ENCODE results near the gene FOXD1. TPM values are rescaled to one million over a fixed set of nuclear protein-coding genes. Genes with fewer than 3 reads are reported as not detected.
A peak's percentile ranks its signal among the peaks of the same experiment; 100 is the strongest.

The FOXD1 gene
- total and polyA plus RNA-seq, 8 donors = 0.06 to 0.14 (median 0.12) TPM; not detected in 5

DNA sequence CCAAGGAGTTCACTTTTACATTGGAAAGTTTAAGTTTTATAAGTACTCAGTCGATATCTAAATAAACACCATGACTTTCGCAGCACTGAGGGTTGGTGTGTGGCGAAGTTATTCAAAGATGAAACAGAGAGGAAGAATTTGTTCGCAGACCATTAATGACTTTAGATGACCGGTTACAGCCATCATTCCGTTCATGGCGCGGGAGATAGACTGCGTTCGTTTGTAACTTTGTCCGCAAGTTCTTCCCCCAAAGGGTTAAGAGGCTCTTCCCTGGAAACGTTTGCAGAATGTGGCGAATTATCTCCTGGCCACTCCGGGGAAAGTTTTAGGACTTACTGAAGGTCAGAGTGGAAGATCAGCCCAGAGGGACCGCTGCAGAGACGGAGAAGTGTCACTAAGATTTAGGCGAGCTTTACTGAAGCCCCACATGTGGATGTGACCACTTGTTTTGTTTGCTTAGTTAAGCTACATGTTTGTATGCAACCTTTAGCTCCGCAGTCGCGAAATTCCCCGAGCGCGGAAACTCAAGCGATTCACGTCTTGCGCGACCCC lies 2.2 kb upstream of the FOXD1 start:
- FAIRE-seq (no peak), DNase-seq (no peak), ATAC-seq (peak in 1 of 4 donors; percentile 20)
- Histone ChIP-seq H3K4me1 (peaks cover 0 to 6% (median 4%) of the 10 kb centered on the region in 3 donors), H3K36me3 (no peaks in the 10 kb centered on the region), H3K9me3 (no peaks in the 10 kb centered on the region), H3K4me3 (peak overlapping the region in 1 of 4 donors; percentile 5), H3K27me3 (peaks cover 17 to 57% (median 34%) of the 10 kb centered on the region in 4 donors), H3K27ac (no peak overlapping the region)
- no peak for TF ChIP-seq CTCF (IDR thresholded peaks at IDR 0.05)
- WGBS, 2 donors = 11 to 12% methylated on average over 27 of the region's 27 CpGs
- intact Hi-C loops (cut with DNase I) = loop anchor here in 2 of 3 donors (5.0 kb wide), 1 partner anchor 233 kb away; no protein-coding TSS in a partner anchor

DNA sequence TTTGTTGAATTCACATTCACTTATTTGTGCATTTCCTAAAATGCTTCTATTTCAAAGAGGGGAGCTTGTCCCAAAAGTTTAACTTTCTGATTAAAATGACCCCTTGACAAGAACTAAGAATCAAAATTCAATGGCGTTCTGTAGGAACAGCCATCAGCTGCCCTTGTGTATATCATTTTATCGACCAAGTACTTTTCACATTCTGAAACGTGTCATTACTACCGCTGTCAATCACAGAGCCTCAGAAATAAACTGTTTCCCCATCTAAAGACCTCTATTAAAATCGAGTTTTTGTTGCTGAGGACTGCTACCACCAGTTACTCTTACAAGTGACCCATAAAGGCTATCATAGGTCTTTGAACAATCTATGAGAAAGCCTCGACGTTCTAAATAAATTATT lies 1.6 kb upstream of the FOXD1 start:
- Histone ChIP-seq H3K36me3 (no peaks in the 10 kb centered on the region), H3K27ac (no peak overlapping the region), H3K9me3 (no peaks in the 10 kb centered on the region), H3K27me3 (peaks cover 21 to 60% (median 39%) of the 10 kb centered on the region in 4 donors), H3K4me1 (peaks cover 0 to 6% (median 4%) of the 10 kb centered on the region in 3 donors), H3K4me3 (no peak overlapping the region)
- TF ChIP-seq CTCF (IDR thresholded peaks at IDR 0.05) = no peak
- WGBS, 2 donors = 12 to 13% methylated on average over 7 of the region's 7 CpGs
- ATAC-seq = no peak
- intact Hi-C loops (cut with DNase I) = loop anchor here in 2 of 3 donors (5.0 kb wide), 1 partner anchor 233 kb away; no protein-coding TSS in a partner anchor
- DNase-seq = no peak
- no peak for FAIRE-seq

- H3K27me3 ChIP-seq = peaks cover 23 to 73% (median 50%) of the 10 kb centered on the region in 4 donors
- peaks cover 0 to 6% (median 4%) of the 10 kb centered on the region in 3 donors for H3K4me1 ChIP-seq
- intact Hi-C loops (cut with DNase I) = loop anchor here in 1 of 3 donors (10.0 kb wide), 1 partner anchor 143 kb away; no protein-coding TSS in a partner anchor
- H3K9me3 ChIP-seq = no peaks in the 10 kb centered on the region
- WGBS, 2 donors = 3% methylated on average over 63 to 127 of the region's 127 CpGs
- no peak for ATAC-seq
- no peaks in the 10 kb centered on the region for H3K36me3 ChIP-seq
- no peak for FAIRE-seq
- H3K4me3 ChIP-seq = peak overlapping the region in 2 of 4 donors; percentile 29 to 43
- DNase-seq = peak in 3 of 6 donors; percentile 28 to 76 (median 70)
- no peak overlapping the region for H3K27ac ChIP-seq
- TF ChIP-seq CTCF (IDR thresholded peaks at IDR 0.05) = no peak
These were observed 781 bp downstream of the FOXD1 start for GRCh38 chr5:73447530-73448462.

DNA sequence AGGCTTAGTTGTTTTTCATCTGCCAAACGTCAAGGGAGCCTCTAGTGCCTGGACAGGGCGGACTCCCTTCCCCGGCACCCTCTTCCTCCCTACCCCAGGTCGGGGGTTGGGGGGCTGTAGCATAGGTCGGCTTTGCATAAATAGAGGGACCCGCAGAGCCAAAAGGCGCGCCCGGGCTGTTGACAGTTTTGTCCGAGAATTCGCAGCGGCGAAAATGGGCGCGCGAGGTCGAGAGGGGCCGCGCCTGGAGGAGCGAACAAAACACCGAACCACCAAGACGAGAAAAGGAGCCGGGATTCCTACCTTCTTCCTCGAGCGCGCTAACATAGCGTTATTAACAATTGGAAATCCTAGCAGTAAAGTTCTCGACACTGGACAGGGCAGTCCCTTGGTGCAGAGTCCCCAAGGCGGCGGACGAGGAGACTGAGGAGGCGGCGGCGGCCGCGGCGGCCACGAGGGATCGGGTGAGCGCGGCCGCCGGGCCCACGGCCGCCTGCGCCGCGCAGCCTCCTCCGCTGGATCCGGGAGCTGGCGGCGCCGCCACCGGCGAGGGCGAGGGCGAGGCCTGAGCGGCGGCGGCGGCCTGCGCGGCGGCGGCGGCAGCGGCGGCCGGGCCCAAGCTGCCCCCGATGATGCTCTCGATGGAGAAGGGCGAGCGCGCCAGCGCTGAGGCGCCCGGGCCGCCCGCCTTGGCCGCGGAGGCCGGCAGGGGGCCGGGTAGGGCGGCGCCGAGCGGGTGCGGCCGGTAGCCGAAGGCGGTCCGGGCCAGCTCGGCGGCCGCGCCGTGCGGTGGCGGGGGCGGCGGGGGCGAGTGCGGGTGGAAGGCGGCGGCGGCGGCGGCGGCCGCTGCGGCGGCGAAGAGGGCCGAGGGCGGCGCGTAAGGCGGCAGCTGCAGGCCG lies 1.7 kb downstream of the FOXD1 start:
- FAIRE-seq (no peak), ATAC-seq (peak in 1 of 4 donors; percentile 8), DNase-seq (peak in 1 of 6 donors; percentile 62)
- Histone ChIP-seq H3K4me1 (peaks cover 0 to 6% (median 4%) of the 10 kb centered on the region in 3 donors), H3K9me3 (no peaks in the 10 kb centered on the region), H3K36me3 (no peaks in the 10 kb centered on the region), H3K27me3 (peaks cover 23 to 79% (median 55%) of the 10 kb centered on the region in 4 donors), H3K4me3 (peak overlapping the region in 1 of 4 donors; percentile 29), H3K27ac (no peak overlapping the region)
- 6 to 12% methylated on average over 45 to 119 of the region's 119 CpGs for WGBS, 2 donors
- no peak for TF ChIP-seq CTCF (IDR thresholded peaks at IDR 0.05)
- intact Hi-C loops (cut with DNase I) = loop anchor here in 1 of 3 donors (10.0 kb wide), 1 partner anchor 142 kb away; no protein-coding TSS in a partner anchor

Data from pancreas (tissue), 10 donors.